EH (cell line): ENCODE data around the gene SETD9.

Experiments
- DNase-seq: peaks from one replicate; pipeline ENCODE4 v3.0.0-alpha.2; 2015; ENCODE audit warnings: low read depth

SETD9 gene

DNA sequence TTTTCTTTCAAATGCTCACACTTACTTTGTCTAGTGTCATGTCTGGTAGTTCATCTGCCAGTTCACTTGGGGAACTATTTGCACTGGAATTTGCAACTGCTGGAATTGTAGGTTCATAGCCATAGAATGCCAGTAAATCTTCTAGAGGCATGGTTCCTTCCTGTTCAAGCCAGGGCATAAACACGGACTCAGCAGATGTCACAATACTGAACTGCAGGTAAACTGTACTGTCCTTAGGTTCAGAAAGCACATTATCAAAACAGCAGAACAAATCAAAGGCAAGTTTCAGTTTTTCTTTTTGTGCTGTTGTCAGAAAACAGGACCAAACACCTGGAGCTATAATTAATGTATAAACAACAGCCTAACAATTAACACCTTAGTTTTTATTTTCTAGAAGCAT lies 29.5 kb downstream of the SETD9 start:
- peak; percentile 12 for DNase-seq

DNA sequence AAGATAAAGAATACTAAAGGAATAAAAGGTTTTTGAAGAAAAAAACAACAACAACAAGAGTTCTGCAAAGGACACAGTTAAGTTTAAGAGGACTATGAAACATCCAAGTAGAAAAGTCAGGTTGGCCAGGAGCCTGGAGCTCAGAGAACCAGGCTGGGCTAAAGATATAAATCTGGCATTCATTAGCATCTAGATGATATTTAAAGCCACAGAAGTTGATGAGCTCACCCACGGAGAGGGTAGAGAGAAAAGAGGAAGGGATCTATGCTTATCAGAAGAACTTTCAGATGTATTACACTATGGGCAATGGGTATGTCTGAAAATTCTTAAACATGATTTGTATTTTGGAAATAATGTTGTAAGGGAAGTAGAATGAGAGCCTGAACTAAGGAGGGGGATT lies 32.6 kb downstream of the SETD9 start:
- DNase-seq, result peak; percentile 76

DNA sequence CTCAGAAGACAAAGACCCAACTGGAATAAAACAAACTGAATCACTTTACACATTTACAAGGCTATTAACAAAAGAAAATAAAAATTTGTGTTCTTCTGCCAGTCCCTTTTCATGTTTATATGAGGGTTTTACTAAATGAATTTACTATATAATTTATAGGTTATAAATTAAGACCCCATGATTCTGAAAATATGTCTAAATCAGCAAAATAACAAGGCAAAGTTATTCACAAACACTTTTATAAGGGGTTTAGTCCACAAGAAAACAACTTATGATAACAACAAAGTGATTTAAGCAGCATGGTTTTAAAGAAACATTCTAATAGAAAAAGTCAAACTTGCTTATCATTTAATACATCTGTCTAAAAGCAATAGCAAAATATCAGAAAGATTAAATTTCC lies 37.7 kb downstream of the SETD9 start:
- DNase-seq, result no peak

DNA sequence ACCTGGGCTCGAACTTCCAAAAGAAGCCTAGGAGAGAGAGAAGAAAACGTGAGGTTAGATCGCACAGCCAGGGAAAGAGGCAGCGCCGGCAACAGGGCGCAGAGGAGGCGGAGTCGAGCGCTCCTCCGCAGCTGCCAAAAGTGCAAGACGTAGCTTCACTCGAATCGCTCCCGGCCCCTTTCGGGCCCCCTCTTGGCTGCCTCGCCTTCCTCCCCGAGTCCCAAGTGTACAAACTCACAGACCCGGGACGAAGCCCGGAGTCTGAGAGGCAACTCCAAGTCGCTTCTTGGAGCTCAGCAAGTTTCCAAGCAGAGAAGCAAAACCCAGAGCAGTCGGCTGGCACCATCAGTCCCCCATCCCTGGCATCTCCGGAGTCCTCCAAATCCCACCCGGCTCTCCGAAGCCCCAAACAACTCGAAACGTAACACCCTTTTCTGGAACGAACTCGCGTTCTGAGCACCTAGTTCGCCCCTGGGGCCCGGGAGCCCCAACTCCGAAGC lies 41.3 kb downstream of the SETD9 start:
- peak; percentile 69 for DNase-seq

DNA sequence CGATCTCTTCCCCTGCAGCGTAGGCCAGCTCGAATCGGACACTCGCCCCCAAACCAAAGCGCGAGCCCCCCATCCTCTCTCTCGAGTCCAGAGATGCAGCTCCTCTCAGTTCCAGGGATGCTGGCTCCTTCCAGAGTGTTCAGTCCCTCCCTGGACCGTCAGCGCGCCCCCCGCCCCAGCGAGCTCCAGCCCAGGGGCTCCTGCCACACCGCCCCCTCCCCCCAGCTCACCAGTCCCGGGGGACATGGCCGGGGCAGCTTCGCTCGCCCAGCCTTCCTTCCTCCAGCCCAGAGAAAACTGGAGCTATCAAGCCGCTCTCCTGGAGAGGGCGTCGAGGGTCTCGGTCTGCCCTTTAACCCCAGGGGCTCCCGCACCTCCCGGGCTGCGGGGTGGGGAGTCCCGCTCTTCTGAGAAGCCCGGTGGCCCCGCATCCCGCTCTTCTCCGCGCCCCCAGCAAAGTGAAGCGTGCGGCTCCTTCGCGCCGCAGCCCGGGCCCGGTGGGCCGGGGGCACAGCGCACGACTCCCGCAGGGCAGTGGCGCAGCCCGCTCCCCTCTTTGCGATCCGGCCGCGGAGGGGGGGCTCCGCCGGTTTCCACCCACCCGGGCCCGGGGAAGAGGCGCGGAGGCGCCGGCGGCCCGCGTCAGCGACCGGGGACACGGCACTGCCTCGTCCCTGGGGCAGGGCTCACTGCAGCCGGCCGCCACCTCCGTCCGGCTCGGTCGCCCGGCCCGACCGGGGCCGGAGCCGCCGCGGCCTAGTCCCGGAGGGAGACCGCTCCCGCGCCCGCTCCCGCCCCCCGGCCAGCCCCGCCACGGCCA lies 41.9 kb downstream of the SETD9 start:
- peak; percentile 13 for DNase-seq

DNA sequence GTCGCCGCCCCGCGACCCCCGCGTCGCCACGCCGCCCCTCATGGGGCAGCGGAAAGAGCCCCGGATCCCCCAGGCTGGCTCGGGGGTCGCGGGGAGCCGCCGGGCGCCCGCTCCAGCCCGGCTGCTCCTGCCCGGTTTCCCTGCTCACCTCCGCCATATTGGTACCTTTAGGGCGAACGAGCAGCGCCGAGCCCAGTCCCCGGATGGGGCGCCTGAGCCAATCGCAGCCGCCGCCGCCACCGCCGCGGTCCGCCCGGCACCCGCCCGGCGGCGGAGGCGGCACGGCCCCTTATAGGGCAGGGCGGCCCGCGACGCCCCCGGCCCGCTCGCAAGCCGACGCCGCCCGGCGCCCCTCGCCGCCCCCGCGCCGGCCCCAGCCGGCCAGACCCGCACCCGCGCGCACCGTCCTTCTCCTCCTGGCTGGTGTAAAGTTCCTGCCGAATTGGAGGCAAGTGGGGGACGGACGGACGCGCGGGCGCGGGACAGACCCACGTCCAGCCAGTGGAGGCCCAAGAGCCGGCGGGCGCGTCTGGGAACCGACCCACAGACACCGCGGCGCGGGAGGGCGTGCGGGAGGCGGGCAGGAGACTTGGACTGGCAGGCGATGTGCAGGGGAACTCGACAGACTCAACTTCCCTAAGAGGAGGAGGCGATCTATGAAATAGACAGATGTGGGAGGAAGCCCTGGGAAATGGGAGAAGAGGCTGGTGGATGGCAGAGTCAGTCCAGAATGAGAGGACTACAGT lies 42.7 kb downstream of the SETD9 start, which contains the start of gene MIER3:
Gene MIER3 (minus strand): TSS at position 178 of the 746 bp plus-strand sequence. CDS start 21 bp downstream, at position 157.
- peak; percentile 80 for DNase-seq

DNA sequence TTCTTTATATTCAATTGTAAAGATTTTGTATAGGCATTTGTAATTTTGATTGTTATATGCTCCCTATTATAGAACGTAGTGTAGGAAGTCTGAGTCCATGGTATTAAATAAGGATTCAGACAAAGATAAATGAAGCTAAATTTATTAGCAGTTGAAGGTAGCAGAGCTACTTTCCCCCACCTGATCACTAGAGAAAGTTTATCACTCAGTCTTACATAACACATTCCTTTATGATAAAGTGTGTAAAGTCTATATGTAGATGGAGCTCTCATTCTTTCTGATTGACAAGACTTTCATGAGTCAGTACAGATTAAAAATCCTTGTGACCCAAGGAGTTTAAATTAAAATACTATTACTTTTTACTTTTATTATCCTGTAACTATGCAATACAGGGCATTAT lies 44.9 kb downstream of the SETD9 start:
- no peak for DNase-seq

DNA sequence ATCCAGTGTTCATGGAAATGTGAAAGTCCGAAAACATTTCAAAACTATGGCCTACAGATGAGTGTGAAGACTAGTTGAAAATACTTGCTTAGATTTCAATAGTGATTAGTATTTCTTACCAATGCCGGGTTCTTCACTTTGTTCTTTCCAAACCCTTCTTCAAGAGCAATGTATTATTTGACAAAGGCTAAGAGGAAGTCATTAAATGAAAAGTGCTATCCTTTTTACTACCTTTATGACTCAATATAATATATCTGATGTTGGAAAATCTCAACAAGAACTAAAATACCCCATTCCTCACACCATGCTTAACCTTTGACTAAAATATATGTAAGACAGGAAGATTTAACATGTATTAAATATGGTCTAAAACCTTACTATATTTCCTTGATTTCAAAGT lies 49.2 kb downstream of the SETD9 start:
- DNase-seq, result no peak

DNA sequence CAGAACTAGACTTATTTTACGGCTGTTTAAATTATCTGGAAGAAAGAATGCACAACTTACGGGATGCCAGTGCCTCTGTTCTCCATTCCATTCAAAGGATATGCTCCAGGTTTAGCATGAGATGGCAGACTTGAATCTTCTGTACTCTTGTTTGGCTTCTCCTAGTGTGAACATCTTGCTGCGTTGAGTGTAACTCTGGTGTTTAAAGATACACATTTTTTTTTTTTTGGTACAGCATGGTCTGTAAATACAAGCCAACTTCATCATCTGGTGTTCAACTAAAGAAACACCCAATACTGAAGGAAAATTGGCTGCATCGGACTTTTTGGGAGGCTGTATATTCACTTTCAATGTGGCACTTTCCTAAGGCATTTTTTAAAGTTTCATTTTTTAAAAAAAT lies 49.9 kb downstream of the SETD9 start:
- DNase-seq, result no peak

DNA sequence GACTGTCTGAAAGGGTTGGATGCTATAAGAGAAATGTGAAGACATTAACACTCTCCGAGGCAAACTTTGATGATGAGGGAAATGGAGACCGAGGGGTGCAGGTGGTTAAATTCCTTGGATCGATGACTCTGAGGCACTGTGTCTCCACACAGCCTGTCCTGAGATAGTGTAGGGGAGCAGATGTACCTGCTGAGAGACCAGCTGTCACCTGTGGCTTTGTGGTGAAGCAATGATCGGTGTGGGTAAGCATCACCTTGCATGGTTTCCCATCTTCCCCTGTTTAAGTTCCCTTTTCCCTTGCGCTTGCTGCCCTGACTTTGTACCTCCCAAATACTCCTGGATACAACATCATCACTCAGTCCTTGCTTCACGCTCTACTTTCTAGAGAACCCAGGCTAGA lies 52.4 kb downstream of the SETD9 start:
- no peak for DNase-seq

DNA sequence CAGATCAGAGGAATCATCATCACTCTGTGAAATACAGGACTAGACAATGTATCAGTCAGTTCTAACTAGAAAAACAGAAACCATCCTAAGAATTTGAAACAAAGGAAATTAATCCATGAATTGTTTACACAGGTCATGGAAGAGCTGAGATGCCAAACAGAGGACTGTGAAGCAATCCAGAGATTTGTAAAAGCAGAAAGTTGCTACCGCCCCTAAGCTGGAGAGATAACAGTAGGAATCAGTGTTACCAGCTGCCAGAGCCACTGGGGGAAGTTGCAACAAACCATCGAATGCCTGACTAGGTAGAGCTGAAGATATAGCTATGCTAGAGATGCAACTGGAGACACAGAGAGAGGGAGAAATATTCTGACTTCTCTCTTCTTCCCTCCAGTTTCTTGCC lies 52.9 kb downstream of the SETD9 start:
- DNase-seq, result no peak

DNA sequence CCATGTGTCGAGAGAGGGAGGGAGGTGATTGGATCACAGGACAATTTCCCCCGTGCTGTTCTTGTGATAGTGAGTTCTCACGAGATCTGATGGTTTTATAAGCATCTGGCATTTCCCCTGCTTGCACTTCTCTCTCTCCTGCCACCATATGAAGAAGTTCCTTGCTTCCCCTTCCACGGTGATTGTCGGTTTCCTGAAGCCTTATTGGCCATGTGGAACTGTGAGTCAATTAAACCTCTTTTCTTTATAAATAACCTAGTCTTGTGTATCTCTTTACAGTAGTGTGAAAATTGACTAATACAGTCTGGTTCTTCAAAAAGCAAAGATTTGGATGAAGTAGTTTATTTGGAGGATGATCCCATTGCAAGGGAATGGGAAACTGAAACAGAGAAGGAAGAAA lies 53.9 kb downstream of the SETD9 start:
- DNase-seq, result no peak

DNA sequence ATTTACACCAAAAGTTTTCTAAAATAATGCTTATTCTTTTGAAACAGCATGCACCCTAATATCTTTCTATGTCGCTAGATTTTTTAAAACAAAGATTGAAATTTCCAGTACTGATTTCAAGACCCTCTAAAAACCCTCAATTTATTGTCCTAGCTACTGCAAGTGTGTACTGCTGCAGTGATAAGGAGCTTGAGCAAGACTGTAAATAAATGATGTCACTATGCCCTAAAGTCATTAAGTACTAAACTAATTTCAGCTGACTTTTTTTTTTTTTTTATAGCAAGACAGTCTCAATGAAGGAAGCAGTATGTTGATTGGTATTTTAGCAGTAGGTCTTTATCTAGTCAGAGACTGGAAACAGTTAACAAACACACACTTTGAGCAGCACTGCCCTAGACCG lies 54.8 kb downstream of the SETD9 start:
- DNase-seq, result no peak
